HCT116 (cell line): ENCODE results near the gene WWOX. TPM values are rescaled to one million over a fixed set of nuclear protein-coding genes. Genes with fewer than 3 reads are reported as not detected.

Source experiments
- ATAC-seq: fragments of 200-7000 bp; cut with Tn5 transposase; 2 replicates; pipeline ENCODE4 v1.9.1; 2020; ENCODE audit warnings: mild to moderate bottlenecking, moderate library complexity
- BruUV-seq: library from RNA; stranded (reverse); fragments of 400-500 nt; replicated peaks from 2 replicates; lab custom pipeline; 2021; lab: Mats Ljungman, UMichigan
- CTCF ChIA-PET: fragments of 300-600 bp; sonication (Branson Sonifier 250); formaldehyde crosslinking; loops from one replicate; lab custom pipeline; 2021; ENCODE audit warnings: antibody characterized with exemption; lab: Charles Lee
- POLR2A ChIA-PET: fragments of 300-600, 350-600 bp; sonication (Branson Sonifier 250); formaldehyde crosslinking; loops from one replicate; lab custom pipeline; 2021; ENCODE audit warnings: antibody characterized with exemption; lab: Charles Lee
- RAD21 ChIA-PET, 2 experiments: fragments of 300-600 bp; sonication (Branson Sonifier 250); formaldehyde crosslinking; loops; one replicate each; lab custom pipeline; 2023; ENCODE audit warnings: low total read pairs in 2 of 2; ENCODE audit not compliant: uncharacterized antibody in 2 of 2, unreplicated experiment in 2 of 2, low non-redundant PET in 1 of 2; lab: Charles Lee
- DNase-seq: peaks from one replicate; pipeline ENCODE4 v3.0.0-alpha.2; 2010; ENCODE audit warnings: low read depth, low spot score
- H2AFZ ChIP-seq: fragments of 200-600 bp; shearing (Covaris generic), sonication (generic); 2 replicates; pipeline ENCODE4 v1.6.1; 2017; ENCODE audit warnings: low read depth, mixed run types, mixed read lengths, antibody characterized with exemption, low read length; ENCODE audit not compliant: poor library complexity, severe bottlenecking
- H3K27ac ChIP-seq: 2 replicates; pipeline ENCODE4 v1.5.1; 2012; ENCODE audit warnings: low read depth, low read length
- H3K27me3 ChIP-seq: fragments of 200-600 bp; sonication (generic); 2 replicates; pipeline ENCODE4 v1.6.1; 2016; ENCODE audit warnings: mixed run types, low read length, mixed read lengths; ENCODE audit not compliant: insufficient read depth
- H3K36me3 ChIP-seq, 2 experiments: fragments of 200-500 bp in 1 of 2; fragments of 200-600 bp in 1 of 2; sonication (Bioruptor generic) in 1 of 2; sonication (generic) in 1 of 2; 2 replicates each; pipeline versions ENCODE4 v1.5.1 to v1.6.1; 2014 to 2016; ENCODE audit warnings: low read length in 2 of 2, inconsistent platforms in 1 of 2, mixed read lengths in 1 of 2, mixed run types in 1 of 2; ENCODE audit not compliant: insufficient read depth in 2 of 2, control insufficient read depth in 1 of 2
- H3K4me1 ChIP-seq, 2 experiments: fragments of 200-600 bp in 1 of 2; sonication (generic) in 1 of 2; 2 replicates each; pipeline versions ENCODE4 v1.5.1 to v1.6.1; 2012 to 2017; ENCODE audit warnings: low read length in 2 of 2, inconsistent platforms in 1 of 2, mild to moderate bottlenecking in 1 of 2, mixed read lengths in 1 of 2, mixed run types in 1 of 2, moderate library complexity in 1 of 2; ENCODE audit not compliant: insufficient read depth in 2 of 2, control insufficient read depth in 1 of 2
- H3K4me2 ChIP-seq: fragments of 200-600 bp; sonication (generic); 2 replicates; pipeline ENCODE4 v1.6.1; 2017; ENCODE audit warnings: mixed run types, low read length, mixed read lengths
- H3K4me3 ChIP-seq, 2 experiments: fragments of 200-600 bp in 1 of 2; sonication (generic) in 1 of 2; replicated peaks in 1 of 2; 2 replicates each; pipeline ENCODE4 v1.5.1; 2011 to 2016; ENCODE audit warnings: low read length in 2 of 2, control low read depth in 1 of 2, low read depth in 1 of 2, mild to moderate bottlenecking in 1 of 2, mixed read lengths in 1 of 2, mixed run types in 1 of 2
- H3K79me2 ChIP-seq: fragments of 200-600 bp; sonication (generic); 2 replicates; pipeline ENCODE4 v1.6.1; 2017; ENCODE audit warnings: mild to moderate bottlenecking, mixed run types, low read length, moderate library complexity, mixed read lengths; ENCODE audit not compliant: insufficient read depth
- H3K9ac ChIP-seq: fragments of 200-600 bp; sonication (generic); 2 replicates; pipeline ENCODE4 v1.6.1; 2016; ENCODE audit warnings: low read length, mixed read lengths
- H3K9me2 ChIP-seq: fragments of 200-600 bp; sonication (generic), shearing (Covaris generic); 2 replicates; pipeline ENCODE4 v1.6.1; 2017; ENCODE audit warnings: mixed run types, mild to moderate bottlenecking, moderate library complexity; ENCODE audit not compliant: insufficient read depth
- H3K9me3 ChIP-seq, 2 experiments: fragments of 200-500 bp in 1 of 2; fragments of 200-600 bp in 1 of 2; sonication (Bioruptor generic) in 1 of 2; sonication (generic) in 1 of 2; 2 replicates each; pipeline ENCODE4 v1.6.1; 2014 to 2017; ENCODE audit warnings: low read length in 2 of 2, mixed read lengths in 2 of 2, inconsistent platforms in 1 of 2, low read depth in 1 of 2, mild to moderate bottlenecking in 1 of 2, mixed run types in 1 of 2, moderate library complexity in 1 of 2; ENCODE audit not compliant: control insufficient read depth in 1 of 2, insufficient read depth in 1 of 2
- H4K20me1 ChIP-seq: fragments of 200-600 bp; sonication (generic), shearing (Covaris generic); 2 replicates; pipeline ENCODE4 v1.6.1; 2017; ENCODE audit warnings: mixed run types, mild to moderate bottlenecking, moderate library complexity; ENCODE audit not compliant: insufficient read depth
- ATF3 ChIP-seq: IDR thresholded peaks from 2 replicates; pipeline ENCODE4 v1.6.1; 2012
- CBX3 ChIP-seq: IDR thresholded peaks from 2 replicates; pipeline ENCODE4 v1.6.1; 2012; ENCODE audit warnings: low read depth
- CEBPB ChIP-seq: IDR thresholded peaks from 2 replicates; pipeline ENCODE4 v1.6.1; 2012; ENCODE audit warnings: low read depth
- CTCF ChIP-seq, 3 experiments: fragments of 200-600 bp in 1 of 3; sonication (generic) in 1 of 3; IDR thresholded peaks in 2 of 3; conservative IDR thresholded peaks in 1 of 3; 2 replicates each; pipeline ENCODE4 v1.5.1; 2012 to 2017; ENCODE audit warnings: low read depth in 2 of 3, low read length in 2 of 3, antibody characterized with exemption in 1 of 3, borderline replicate concordance in 1 of 3, control low read depth in 1 of 3, mild to moderate bottlenecking in 1 of 3, mixed read lengths in 1 of 3, mixed run types in 1 of 3, moderate library complexity in 1 of 3; ENCODE audit not compliant: insufficient read depth in 1 of 3
- EGR1 ChIP-seq: IDR thresholded peaks from 2 replicates; pipeline ENCODE4 v1.6.1; 2012; ENCODE audit warnings: low read depth
- ELF1 ChIP-seq: IDR thresholded peaks from 2 replicates; pipeline ENCODE4 v1.6.1; 2012; ENCODE audit warnings: low read depth, borderline replicate concordance
- EZH2phosphoT487 ChIP-seq: fragments of 200-600 bp; IDR thresholded peaks from 2 replicates; pipeline ENCODE4 v1.6.1; 2018; ENCODE audit warnings: antibody characterized with exemption, borderline replicate concordance
- FOSL1 ChIP-seq: IDR thresholded peaks from 2 replicates; pipeline ENCODE4 v1.6.1; 2012; ENCODE audit warnings: low read depth
- JUND ChIP-seq: IDR thresholded peaks from 2 replicates; pipeline ENCODE4 v1.6.1; 2012
- MAX ChIP-seq: IDR thresholded peaks from 2 replicates; pipeline ENCODE4 v1.6.1; 2012
- POLR2A ChIP-seq: IDR thresholded peaks from 2 replicates; pipeline ENCODE4 v1.7.0; 2011; ENCODE audit warnings: borderline replicate concordance; ENCODE audit not compliant: insufficient read depth, insufficient read length; ENCODE audit errors: extremely low read depth
- RAD21 ChIP-seq: IDR thresholded peaks from 2 replicates; pipeline ENCODE4 v1.6.1; 2012; ENCODE audit warnings: low read depth, mild to moderate bottlenecking
- REST ChIP-seq: IDR thresholded peaks from 2 replicates; pipeline ENCODE4 v1.6.1; 2012; ENCODE audit warnings: low read depth
- SIN3A ChIP-seq: IDR thresholded peaks from 2 replicates; pipeline ENCODE4 v1.6.1; 2012; ENCODE audit warnings: low read depth
- SP1 ChIP-seq: IDR thresholded peaks from 2 replicates; pipeline ENCODE4 v1.6.1; 2012; ENCODE audit warnings: low read depth
- SRF ChIP-seq: IDR thresholded peaks from 2 replicates; pipeline ENCODE4 v1.6.1; 2012; ENCODE audit warnings: low read depth
- YY1 ChIP-seq: IDR thresholded peaks from 2 replicates; pipeline ENCODE4 v1.6.1; 2011; ENCODE audit warnings: low read length, low read depth, moderate library complexity, mild to moderate bottlenecking; ENCODE audit not compliant: insufficient replicate concordance; ENCODE audit errors: extremely low read depth
- ZBTB33 ChIP-seq: IDR thresholded peaks from 2 replicates; pipeline ENCODE4 v1.6.1; 2011; ENCODE audit warnings: mild to moderate bottlenecking, low read length, moderate library complexity; ENCODE audit not compliant: insufficient replicate concordance; ENCODE audit errors: extremely low read depth
- ZFX ChIP-seq: fragments of 450-650 bp; IDR thresholded peaks from 2 replicates; pipeline ENCODE4 v1.6.1; 2017
- ZNF274 ChIP-seq: fragments of 200-500 bp; sonication (Bioruptor generic); IDR thresholded peaks from 2 replicates; pipeline ENCODE4 v1.6.1; 2014; ENCODE audit warnings: mild to moderate bottlenecking, low read depth, low read length, inconsistent platforms
- intact Hi-C: fragments of 100-400 bp; cut with micrococcal nuclease; formaldehyde crosslinking; loops from 2 replicates; pipeline ENCODE4 v1.10.0; 2022
- total RNA-seq: library from RNA; stranded (reverse); gene quantifications from one replicate; pipeline ENCODE4 v1.2.1, GENCODE V29; 2021; ENCODE audit not compliant: unreplicated experiment

WWOX gene
- total RNA-seq, 1 experiment from 2014 or later = 13.7 TPM

- H3K9me2 ChIP-seq = no peaks in the 10 kb centered on the region
- no peak overlapping the region for H3K4me2 ChIP-seq
- DNase-seq (no peak), ATAC-seq (no peak)
- no peaks in the 10 kb centered on the region for H3K79me2 ChIP-seq
- ChIA-PET RAD21 (no interaction called here), CTCF (no interaction called here), POLR2A (no interaction called here)
- no peak overlapping the region for H3K4me3 ChIP-seq
- no peaks in the 10 kb centered on the region for H4K20me1 ChIP-seq
- no peaks in the 10 kb centered on the region for H3K36me3 ChIP-seq
- H3K9ac ChIP-seq = no peak overlapping the region
- intact Hi-C loops = no loop called here
- H3K4me1 ChIP-seq = no peaks in the 10 kb centered on the region
- peaks cover 0 to 3% of the 10 kb centered on the region in 2 experiments; a peak in 2 of 4 replicates for H3K9me3 ChIP-seq
- H3K27me3 ChIP-seq = no peaks in the 10 kb centered on the region
- no TSS peak for BruUV-seq
- H2AFZ ChIP-seq = no peak overlapping the region
- TF ChIP-seq ATF3 (no peak), ZNF274 (no peak), SRF (no peak), CEBPB (no peak), YY1 (no peak), RAD21 (no peak), FOSL1 (no peak), SP1 (no peak), REST (no peak), EZH2phosphoT487 (no peak), ZBTB33 (no peak), SIN3A (no peak), ELF1 (no peak), ZFX (no peak), MAX (no peak), EGR1 (no peak), CBX3 (no peak), JUND (no peak), CTCF (IDR thresholded peaks at IDR 0.05 in 2 of 3, conservative IDR thresholded peaks at IDR 0.05 in 1 of 3; ENCODE audit: borderline replicate concordance in 1 of 3, insufficient read depth in 1 of 3, low read depth in 2 of 3, low read length in 2 of 3) (no peak), POLR2A (no peak)
- no peak overlapping the region for H3K27ac ChIP-seq
Observed at GRCh38 chr16:79097166-79097565, 997.7 kb downstream of the WWOX start.
